Activated effector memory CD4-positive, alpha-beta T cell treated with anti-CD3 and anti-CD28 coated beads, Interleukin-2, amount 50 U/mL, for 16 hours (primary cell): Measurements from ENCODE around the gene PXDC1.
"Not testable (repeated sequence)": the region's sequence is repeated elsewhere in the genome, so short reads cannot be mapped to it uniquely, and the experiment has no call there.

Source experiments
- DNase-seq: peaks from one replicate; pipeline ENCODE4 v3.0.0-alpha.2; 2020

Gene PXDC1

DNA sequence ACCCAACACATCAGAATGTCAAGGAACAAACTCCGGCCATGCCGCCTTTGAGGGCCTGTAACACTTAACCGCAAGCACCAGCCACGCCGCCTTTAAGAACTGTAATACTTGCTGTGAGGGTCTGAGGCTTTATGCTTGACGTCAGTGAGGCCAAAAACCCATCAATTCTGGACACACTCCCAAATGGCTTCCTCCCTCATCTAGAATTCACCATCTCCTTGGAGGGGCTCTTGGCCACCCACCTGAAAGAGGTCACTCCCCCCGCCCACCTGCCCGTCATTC lies 10.4 kb upstream of the PXDC1 start:
- DNase-seq, result no peak

DNA sequence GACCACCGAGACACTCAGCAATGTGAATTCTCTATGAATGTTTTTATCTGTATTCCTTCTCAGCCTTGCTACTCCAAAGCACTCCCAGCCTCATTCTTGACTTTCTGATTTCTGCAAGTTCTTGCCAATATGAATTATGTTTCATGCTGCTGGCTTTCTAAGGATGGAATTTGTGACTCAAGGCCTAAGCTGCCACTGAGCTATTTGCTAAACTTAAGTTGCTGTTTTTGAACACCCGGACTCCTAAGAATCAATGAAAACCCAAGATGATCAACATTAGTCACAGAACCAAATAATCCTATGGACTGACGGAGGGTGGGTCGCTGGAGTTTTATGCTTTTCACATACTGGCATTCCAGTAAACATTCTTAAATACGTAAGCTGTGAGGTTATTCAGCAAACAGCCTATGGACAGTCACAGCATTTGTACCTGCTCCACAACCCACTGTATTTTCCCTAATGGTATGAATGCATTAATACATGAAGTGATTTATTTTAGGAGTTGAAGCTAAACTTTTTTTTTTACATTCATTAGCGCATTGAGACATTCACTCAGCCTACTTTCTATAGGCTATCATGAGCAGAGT lies 8.2 kb upstream of the PXDC1 start:
- no peak for DNase-seq

DNA sequence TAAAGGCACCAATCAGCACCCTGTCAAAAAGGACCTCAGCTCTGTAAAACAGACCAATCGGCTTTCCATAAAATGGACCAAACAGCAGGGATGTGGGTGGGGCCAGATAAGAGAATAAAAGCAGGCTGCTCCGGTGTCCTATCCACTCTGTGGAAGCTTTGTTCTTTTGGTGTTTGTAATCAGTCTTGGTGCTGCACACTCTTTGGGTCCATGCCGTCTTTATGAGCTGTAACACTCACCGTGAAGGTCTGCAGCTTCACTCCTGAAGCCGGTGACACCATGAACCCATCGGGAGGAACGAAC lies 7.3 kb upstream of the PXDC1 start:
- DNase-seq, result no peak

DNA sequence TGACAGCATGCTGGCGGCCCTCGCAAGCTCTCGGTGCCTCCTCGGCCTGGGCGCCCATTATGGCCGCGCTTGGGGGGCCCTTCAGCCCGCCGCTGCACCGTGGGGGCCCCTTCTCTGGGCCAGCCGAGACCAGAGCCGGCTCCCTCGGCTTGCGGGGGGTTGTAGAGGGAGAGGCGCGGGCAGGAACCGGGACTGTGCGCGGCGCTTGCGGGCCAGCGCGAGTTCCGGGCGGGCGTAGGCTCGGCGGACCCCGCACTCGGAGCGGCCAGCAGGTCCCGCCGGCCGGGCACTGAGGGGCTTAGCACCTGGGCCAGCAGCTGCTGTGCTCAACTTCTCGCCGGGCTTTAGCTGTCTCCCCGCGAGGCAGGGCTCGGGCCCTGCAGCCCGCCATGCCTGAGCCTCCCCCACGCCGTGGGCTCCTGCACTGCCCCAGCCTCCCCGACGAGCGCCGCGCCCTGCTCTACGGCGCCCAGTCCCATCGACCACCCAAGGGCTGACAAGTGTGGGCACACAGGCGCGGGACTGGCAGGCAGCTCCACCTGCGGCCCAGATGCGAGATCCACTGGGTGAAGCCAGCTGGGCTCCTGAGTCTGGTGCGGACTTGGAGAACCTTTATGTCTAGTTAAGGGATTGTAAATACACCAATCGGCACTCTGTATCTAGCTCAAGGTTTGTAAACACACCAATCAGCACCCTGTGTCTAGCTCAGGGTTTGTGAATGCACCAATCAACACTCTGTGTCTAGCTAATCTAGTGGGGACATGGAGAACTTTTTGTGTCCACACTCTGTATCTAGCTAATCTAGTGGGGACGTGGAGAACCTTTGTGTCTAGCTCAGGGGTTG lies 6.7 kb upstream of the PXDC1 start:
- not testable (repeated sequence) for DNase-seq

GRCh38 chr6:3757241-3757641 lies 5.7 kb upstream of the PXDC1 start:
- no peak for DNase-seq

DNA sequence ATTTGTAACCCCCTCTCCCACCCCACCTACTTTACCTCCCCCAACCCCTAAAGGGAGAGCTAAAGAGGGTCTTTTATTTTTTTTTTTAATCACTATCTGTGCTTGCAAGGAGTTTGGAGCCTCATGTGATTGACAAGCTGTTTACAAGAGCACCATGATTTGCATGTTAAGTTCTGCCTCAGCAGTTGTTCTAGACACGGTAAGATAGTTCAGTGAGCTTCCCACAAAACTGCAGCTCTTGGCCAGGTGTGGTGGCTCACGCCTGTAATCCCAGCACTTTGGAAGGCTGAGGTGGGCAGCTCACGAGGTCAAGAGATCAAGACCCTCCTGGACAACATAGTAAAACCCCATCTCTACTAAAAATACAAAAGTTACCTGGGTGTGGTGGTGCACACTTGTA lies 5.0 kb upstream of the PXDC1 start:
- no peak for DNase-seq

GRCh38 chr6:3755637-3756545 lies 4.4 kb upstream of the PXDC1 start:
- no peak for DNase-seq

- no peak for DNase-seq
These were observed 3.3 kb upstream of the PXDC1 start for GRCh38 chr6:3754776-3755175.

- DNase-seq, result not testable (repeated sequence)
These were observed 2.7 kb upstream of the PXDC1 start for GRCh38 chr6:3754032-3754725.

DNA sequence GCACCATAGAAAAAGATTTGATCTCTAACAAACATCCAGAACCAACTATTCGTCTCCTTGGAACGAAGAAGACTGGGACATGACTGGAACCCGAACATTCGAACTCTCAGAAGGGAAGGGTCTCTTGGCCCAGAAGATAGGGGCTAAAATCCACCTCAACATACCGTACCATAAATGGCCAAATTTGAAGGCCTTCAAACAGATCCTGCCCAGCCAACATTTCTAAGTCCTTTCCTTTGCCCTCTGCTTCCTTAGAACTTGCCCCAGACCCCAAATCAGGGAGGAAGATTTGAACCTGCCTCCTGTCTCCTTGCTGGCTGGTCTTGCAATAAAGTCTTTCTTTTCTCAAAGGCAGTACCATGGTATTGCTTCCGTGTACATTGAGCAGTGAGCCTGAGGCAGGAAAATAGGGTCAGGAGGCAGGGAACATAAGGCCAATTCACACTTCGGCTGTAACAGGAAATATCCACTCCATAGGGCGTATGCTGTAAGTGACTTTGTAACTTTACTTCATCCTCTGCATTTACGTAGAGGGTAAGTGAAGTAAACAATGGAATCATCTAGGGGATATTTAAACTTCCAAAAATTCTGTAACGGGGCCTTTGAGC lies 1.8 kb upstream of the PXDC1 start:
- no peak for DNase-seq

DNA sequence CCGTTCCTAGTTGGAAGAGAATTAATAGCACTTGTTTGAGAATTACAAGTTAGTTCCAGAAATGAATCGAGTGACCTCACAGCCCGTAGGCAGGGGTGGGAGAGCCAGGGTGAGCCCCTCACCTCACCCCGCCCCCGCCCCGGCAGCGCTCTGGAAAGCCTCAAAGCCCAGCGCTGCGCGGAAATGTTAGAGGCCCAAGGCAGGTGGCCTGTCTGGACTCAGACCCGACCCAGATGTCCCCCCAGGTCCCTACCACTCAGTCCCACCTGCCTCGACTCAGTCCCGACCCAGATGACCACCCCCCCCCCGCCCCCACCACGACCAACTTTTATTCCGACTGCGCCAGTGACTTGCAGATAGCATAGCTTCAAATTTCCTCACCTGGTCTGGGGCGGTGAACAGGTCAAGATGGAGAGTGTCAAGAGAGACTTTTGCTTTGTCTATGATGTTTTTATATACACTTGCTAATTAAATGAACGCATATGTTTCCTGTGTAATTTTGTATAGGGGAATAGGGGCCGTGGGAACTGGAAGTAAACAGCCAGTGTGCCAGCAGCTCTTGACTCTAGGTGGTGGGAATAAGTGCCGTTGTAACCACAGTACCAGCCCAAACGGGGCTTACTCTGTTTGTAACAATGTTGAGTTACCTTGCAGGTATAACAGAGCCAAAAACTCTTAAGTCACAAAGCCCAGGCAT lies 1.2 kb upstream of the PXDC1 start:
- no peak for DNase-seq

GRCh38 chr6:3751730-3752530 lies 417 bp upstream of the PXDC1 start:
- peak; percentile 88 for DNase-seq

- peak; percentile 71 for DNase-seq
These were observed 1.0 kb downstream of the PXDC1 start for GRCh38 chr6:3750317-3751076.

- DNase-seq, result no peak
These were observed 1.6 kb downstream of the PXDC1 start for GRCh38 chr6:3749977-3750316.

GRCh38 chr6:3749067-3749841 lies 2.3 kb downstream of the PXDC1 start:
- no peak for DNase-seq

DNA sequence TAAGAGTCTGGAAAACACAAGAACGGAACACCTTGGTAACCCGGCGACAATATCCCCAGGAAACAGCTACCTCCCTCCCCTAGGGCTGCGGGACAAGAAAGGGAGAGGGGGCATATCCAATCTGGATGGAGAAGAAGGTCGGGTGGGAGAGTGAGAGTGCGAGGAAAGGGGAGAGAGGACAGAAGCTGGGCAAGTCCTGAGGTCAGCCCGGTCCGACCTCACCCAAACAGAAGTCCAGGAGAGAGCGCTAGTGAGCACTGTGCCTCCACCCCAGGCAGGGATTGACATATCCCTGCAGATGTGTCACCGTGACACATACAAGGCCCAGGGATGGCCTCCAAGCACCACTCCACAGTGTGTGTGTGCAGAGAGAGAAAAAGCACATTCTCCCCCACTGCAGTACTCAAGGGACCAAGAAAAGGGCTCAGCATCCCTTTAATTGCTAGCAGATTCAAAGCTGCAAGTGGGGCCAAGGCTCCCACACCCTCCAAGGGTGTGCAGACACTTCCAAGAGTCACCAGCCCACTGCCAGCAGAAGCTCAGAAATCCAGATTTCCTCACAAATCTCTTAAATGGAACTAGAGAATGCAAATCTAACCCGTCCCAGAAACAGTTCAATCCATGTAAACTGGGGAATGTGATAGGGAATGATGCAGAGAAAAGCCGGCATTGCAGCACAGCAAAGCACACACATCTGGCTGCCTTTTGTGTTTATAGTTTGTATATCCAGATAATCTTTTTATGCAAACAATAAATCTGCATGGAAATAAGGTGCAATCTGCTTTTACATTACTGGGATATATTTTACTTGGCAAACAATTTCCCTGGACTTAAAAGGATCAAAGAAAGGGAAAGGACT lies 3.1 kb downstream of the PXDC1 start:
- DNase-seq, result peak; percentile 74

DNA sequence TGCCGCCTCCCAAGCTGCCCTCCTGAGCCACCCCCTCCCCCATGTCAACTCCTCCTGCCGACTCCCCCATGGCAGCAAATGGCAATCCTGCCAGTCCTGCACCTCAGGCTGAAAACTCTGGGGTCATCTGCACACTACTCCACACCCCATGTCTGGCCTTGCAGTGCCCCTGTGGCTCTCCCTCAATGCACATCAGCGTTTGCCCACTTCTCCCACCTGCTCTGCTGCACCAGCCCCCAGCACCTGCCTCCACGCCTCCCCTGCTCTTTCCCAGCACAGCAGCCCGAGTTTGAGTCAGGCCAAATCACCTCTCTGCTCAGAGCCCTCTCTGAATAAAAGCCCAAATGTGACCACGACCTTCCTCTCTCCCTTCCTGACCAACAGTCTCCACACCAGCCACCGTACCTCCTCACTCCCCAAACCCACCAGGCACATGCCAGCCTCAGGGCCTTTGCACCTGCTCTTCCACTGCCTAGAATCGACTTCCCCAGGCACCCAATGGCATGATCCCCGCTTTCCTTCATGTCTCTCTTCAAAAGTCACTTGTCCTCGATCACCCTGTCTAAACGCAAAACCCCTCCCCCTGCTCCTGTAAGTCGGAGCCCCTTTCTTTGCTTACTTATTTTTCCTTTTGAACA lies 4.3 kb downstream of the PXDC1 start:
- no peak for DNase-seq

DNA sequence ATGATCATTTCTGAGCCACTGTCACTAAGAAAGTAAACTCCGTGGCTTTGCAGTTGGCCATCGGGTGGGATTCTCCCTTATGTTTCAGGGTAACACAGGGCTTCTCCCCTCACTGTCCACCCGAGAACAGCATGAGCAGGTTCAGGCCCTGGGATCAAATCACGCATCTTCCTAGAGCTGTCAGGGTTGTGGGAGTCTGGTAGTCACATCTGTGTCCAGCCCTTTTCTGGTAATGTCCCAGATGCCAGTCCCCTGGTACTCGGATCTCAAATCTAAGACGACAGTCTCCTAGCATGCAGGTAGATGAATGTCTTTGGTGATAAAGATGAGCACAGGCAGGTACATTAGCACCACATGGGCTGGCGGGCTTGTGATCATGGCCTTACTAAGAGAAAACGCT lies 4.8 kb downstream of the PXDC1 start:
- DNase-seq, result no peak
